Fibroblast of lung (primary cell): Measurements from ENCODE around the gene CIC.

ENCODE experiments used
- EZH2 ChIP-seq: IDR thresholded peaks from 2 replicates; pipeline ENCODE4 v1.5.1; 2012; ENCODE audit warnings: low read length, control low read depth, mild to moderate bottlenecking; ENCODE audit errors: missing control alignments
- TF ChIP-seq, protein P1 (sequence below), 2 donors: IDR thresholded peaks in 1 of 2; conservative IDR thresholded peaks in 1 of 2; 1 replicate in 1 of 2; 2 replicates in 1 of 2; pipeline ENCODE4 v1.5.1; 2011 to 2012; ENCODE audit warnings: low read length in 2 of 2, control low read depth in 1 of 2, inconsistent platforms in 1 of 2, low read depth in 1 of 2, mild to moderate bottlenecking in 1 of 2

DNA sequence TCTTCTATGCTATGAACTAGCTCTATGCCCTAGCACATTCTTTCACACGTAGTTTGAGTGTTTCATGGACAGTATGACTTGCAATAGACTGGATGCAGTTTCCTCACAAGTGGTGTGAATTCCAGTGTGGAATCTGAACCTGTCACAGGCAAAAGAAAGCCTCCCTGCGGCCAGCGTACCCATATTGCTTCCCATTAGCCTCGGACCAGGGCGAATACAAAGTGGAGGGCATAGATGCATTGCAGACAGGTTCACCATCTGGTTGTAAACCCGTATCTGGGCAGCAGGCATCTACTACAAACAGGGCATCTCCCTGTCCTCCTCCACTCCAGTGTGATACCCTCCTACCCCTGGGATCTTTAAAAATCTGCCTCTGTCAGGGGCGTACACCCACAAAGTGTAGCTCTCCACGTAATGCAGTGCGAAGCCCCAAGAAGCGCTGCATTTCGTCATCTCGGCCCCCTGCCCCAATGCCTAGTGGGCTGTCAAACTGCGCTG is 1.4 kb upstream of the CIC start:
- TF ChIP-seq, protein P1, sequence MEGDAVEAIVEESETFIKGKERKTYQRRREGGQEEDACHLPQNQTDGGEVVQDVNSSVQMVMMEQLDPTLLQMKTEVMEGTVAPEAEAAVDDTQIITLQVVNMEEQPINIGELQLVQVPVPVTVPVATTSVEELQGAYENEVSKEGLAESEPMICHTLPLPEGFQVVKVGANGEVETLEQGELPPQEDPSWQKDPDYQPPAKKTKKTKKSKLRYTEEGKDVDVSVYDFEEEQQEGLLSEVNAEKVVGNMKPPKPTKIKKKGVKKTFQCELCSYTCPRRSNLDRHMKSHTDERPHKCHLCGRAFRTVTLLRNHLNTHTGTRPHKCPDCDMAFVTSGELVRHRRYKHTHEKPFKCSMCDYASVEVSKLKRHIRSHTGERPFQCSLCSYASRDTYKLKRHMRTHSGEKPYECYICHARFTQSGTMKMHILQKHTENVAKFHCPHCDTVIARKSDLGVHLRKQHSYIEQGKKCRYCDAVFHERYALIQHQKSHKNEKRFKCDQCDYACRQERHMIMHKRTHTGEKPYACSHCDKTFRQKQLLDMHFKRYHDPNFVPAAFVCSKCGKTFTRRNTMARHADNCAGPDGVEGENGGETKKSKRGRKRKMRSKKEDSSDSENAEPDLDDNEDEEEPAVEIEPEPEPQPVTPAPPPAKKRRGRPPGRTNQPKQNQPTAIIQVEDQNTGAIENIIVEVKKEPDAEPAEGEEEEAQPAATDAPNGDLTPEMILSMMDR (conservative IDR thresholded peaks at IDR 0.05 in 1 of 2, IDR thresholded peaks at IDR 0.05 in 1 of 2; ENCODE audit: low read depth in 1 of 2, low read length in 2 of 2) = no peak
- no peak for TF ChIP-seq EZH2
